ENCODE data around the gene CNTNAP4. TPM values are rescaled to one million over a fixed set of nuclear protein-coding genes. Genes with fewer than 3 reads are reported as not detected.

CNTNAP4 gene
- not detected in 2 replicates for polyA plus RNA-seq (2012; rRNA removed)
- 0.01 and 0.04 TPM in 2 replicates for polyA plus RNA-seq (2012; cell fraction: cytosol; rRNA removed)
- polyA plus RNA-seq (2012; cell fraction: nucleus; rRNA removed): 0.01 and 0.02 TPM in 2 replicates

GRCh38 chr16:76276745-76277438 is at the start of gene CNTNAP4:
Gene CNTNAP4, plus strand, starts transcription at chr16:76277401. Its CDS starts 262 bp downstream, at chr16:76277663.
- Histone ChIP-seq H3K4me3 (ENCODE audit: low read depth in 2 of 2, low read length in 1 of 2) (peak within 1 kb of the TSS in 1 of 2 experiments; percentile 24; a peak in 1 of 4 replicates), H3K27me3 (ENCODE audit: insufficient read depth) (no peaks in the 10 kb centered on the region), H3K9me3 (no peaks in the 10 kb centered on the region), H3F3A (replicated peaks; ENCODE audit: insufficient read depth) (no peaks in the 10 kb centered on the region), H3K36me3 (replicated peaks in 1 of 2; ENCODE audit: control insufficient read depth in 1 of 2, insufficient read depth in 2 of 2, low read length in 1 of 2) (no peaks in the 10 kb centered on the region), H3K79me2 (ENCODE audit: insufficient read depth) (no peaks in the 10 kb centered on the region), H3K9ac (no peak within 1 kb of the TSS), H3K4me1 (ENCODE audit: control insufficient read depth in 1 of 2, insufficient read depth in 2 of 2, low read depth in 1 of 2, low read length in 1 of 2) (no peaks in the 10 kb centered on the region; a peak in 2 of 4 replicates), H4K20me1 (ENCODE audit: insufficient read depth) (no peaks in the 10 kb centered on the region), H2AFZ (ENCODE audit: low read depth) (no peak within 1 kb of the TSS), H3K27ac (ENCODE audit: low read depth in 2 of 2, low read length in 1 of 2) (peak within 1 kb of the TSS in 1 of 2 experiments; percentile 2; a peak in 1 of 4 replicates), H3K9me2 (no peaks in the 10 kb centered on the region), H3K4me2 (no peak within 1 kb of the TSS)
- CTCF ChIA-PET: interaction anchor here (0.5 to 8.1 kb wide), 6 partner anchors 210 to 893 kb away, joined by 3 to 84 read pairs (median 6); no protein-coding TSS in a partner anchor
- TF ChIP-seq SMC3 (IDR thresholded peaks at IDR 0.05; ENCODE audit: low read depth, low read length) (no peak), RAD21 (IDR thresholded peaks at IDR 0.05; ENCODE audit: low read length) (0 out of 2 replicates have a peak, but pooled peaks have one; percentile 20)
- WGBS (ENCODE audit: low lambda C conversion rate): 7% methylated on average over 16 of the region's 16 CpGs
- POLR2A ChIA-PET: interaction anchor here (1.1 kb wide), 1 partner anchor 380 kb away, joined by 3 read pairs; no protein-coding TSS in a partner anchor
- DNase-seq: peak; percentile 51

- no peaks in the 10 kb centered on the region for H3K9me2 ChIP-seq
- no peaks in the 10 kb centered on the region for H3K27me3 ChIP-seq (ENCODE audit: insufficient read depth)
- WGBS (ENCODE audit: low lambda C conversion rate): 25% methylated on average over 2 of the region's 2 CpGs
- no peak for DNase-seq
- POLR2A ChIA-PET: no interaction called here
- CTCF ChIA-PET: no interaction called here
- no peak overlapping the region for H3K4me3 ChIP-seq (ENCODE audit: low read depth in 2 of 2, low read length in 1 of 2)
- H3F3A ChIP-seq (replicated peaks; ENCODE audit: insufficient read depth): no peaks in the 10 kb centered on the region
- no peak overlapping the region for H3K4me2 ChIP-seq
- H3K36me3 ChIP-seq (replicated peaks in 1 of 2; ENCODE audit: control insufficient read depth in 1 of 2, insufficient read depth in 2 of 2, low read length in 1 of 2): no peaks in the 10 kb centered on the region
- no peaks in the 10 kb centered on the region for H3K79me2 ChIP-seq (ENCODE audit: insufficient read depth)
- no peak overlapping the region for H2AFZ ChIP-seq (ENCODE audit: low read depth)
- H3K9ac ChIP-seq: no peak overlapping the region
- H4K20me1 ChIP-seq (ENCODE audit: insufficient read depth): no peaks in the 10 kb centered on the region
- no peaks in the 10 kb centered on the region for H3K9me3 ChIP-seq
- no peaks in the 10 kb centered on the region for H3K4me1 ChIP-seq (ENCODE audit: control insufficient read depth in 1 of 2, insufficient read depth in 2 of 2, low read depth in 1 of 2, low read length in 1 of 2)
- H3K27ac ChIP-seq (ENCODE audit: low read depth in 2 of 2, low read length in 1 of 2): no peak overlapping the region
- TF ChIP-seq USF2 (IDR thresholded peaks at IDR 0.05; ENCODE audit: borderline replicate concordance, low read depth, low read length) (no peak), POLR2AphosphoS5 (IDR thresholded peaks at IDR 0.05; ENCODE audit: low read depth, low read length) (no peak), PBX3 (IDR thresholded peaks at IDR 0.05) (no peak), GABPA (IDR thresholded peaks at IDR 0.05; ENCODE audit: low read depth) (no peak), RXRA (IDR thresholded peaks at IDR 0.05; ENCODE audit: borderline replicate concordance, low read depth) (no peak), USF1 (IDR thresholded peaks at IDR 0.05; ENCODE audit: borderline replicate concordance, low read depth) (no peak), FOSL2 (IDR thresholded peaks at IDR 0.05; ENCODE audit: borderline replicate concordance, low read depth) (no peak), RFX5 (IDR thresholded peaks at IDR 0.05; ENCODE audit: low read length) (no peak), SIN3A (IDR thresholded peaks at IDR 0.05; ENCODE audit: borderline replicate concordance, low read depth, low read length) (no peak), FOXM1 (IDR thresholded peaks at IDR 0.05; ENCODE audit: low read depth) (no peak), MAX (IDR thresholded peaks at IDR 0.05; ENCODE audit: low read depth) (no peak), FOXJ3 (CRISPR knock-in tag; IDR thresholded peaks at IDR 0.05) (no peak), IRF3 (IDR thresholded peaks at IDR 0.05; ENCODE audit: low read depth, low read length) (no peak), SMC3 (IDR thresholded peaks at IDR 0.05; ENCODE audit: low read depth, low read length) (no peak), TCF12 (IDR thresholded peaks at IDR 0.05) (no peak), ZBTB33 (IDR thresholded peaks at IDR 0.05; ENCODE audit: borderline replicate concordance, low read depth) (no peak), MXI1 (IDR thresholded peaks at IDR 0.05; ENCODE audit: low read depth, low read length) (no peak)
Observed at GRCh38 chr16:76228546-76229146, 48.6 kb upstream of the CNTNAP4 start.

Data from SK-N-SH (cell line).